Measurements from ENCODE around the gene PRKCSH.
"Not testable (repeated sequence)": the region's sequence is repeated elsewhere in the genome, so short reads cannot be mapped to it uniquely, and the experiment has no call there.

The PRKCSH gene

GRCh38 chr19:11457115-11457514 lies 21.7 kb downstream of the PRKCSH start:
- Histone ChIP-seq H3K9me3 (replicated peaks in 1 of 2; ENCODE audit: control insufficient read depth in 2 of 2, insufficient read depth in 1 of 2, low read depth in 1 of 2, low read length in 2 of 2) (no peaks in the 10 kb centered on the region), H2AK5ac (ENCODE audit: low read depth, low read length) (no peak overlapping the region), H3K14ac (ENCODE audit: low read length) (no peak overlapping the region), H3K4me2 (ENCODE audit: insufficient read depth, low read length, poor library complexity, severe bottlenecking) (no peak overlapping the region), H3K27me3 (ENCODE audit: control insufficient read depth in 3 of 3, insufficient read depth in 3 of 3, low read depth in 1 of 3, low read length in 3 of 3) (no peaks in the 10 kb centered on the region), H3K18ac (ENCODE audit: low read length) (no peak overlapping the region), H3K9ac (ENCODE audit: low read depth, low read length, poor library complexity) (no peak overlapping the region), H2BK120ac (ENCODE audit: low read depth, low read length) (no peak overlapping the region), H3K23ac (ENCODE audit: low read depth, low read length, poor library complexity) (no peak overlapping the region), H4K8ac (ENCODE audit: low read depth, low read length) (no peak overlapping the region), H2BK15ac (ENCODE audit: low read length) (no peak overlapping the region), H3K4me1 (ENCODE audit: control insufficient read depth in 2 of 2, insufficient read depth in 1 of 2, low read depth in 1 of 2, low read length in 2 of 2) (peaks cover 2 to 7% of the 10 kb centered on the region in 2 donors), H2BK12ac (ENCODE audit: low read length) (no peak overlapping the region), H4K91ac (ENCODE audit: low read depth, low read length, poor library complexity) (no peak overlapping the region), H3K36me3 (replicated peaks in 1 of 2; ENCODE audit: control insufficient read depth in 2 of 2, insufficient read depth in 2 of 2, low read length in 2 of 2) (peaks cover 0 to 81% of the 10 kb centered on the region in 2 donors), H3K79me1 (ENCODE audit: low read depth, low read length) (no peaks in the 10 kb centered on the region), H3K4ac (ENCODE audit: low read length) (no peak overlapping the region), H2BK5ac (ENCODE audit: low read length) (no peak overlapping the region), H3K4me3 (ENCODE audit: low read length in 2 of 2) (no peak overlapping the region), H2AFZ (ENCODE audit: low read length) (no peak overlapping the region), H3K27ac (replicated peaks; ENCODE audit: low read length) (no peak overlapping the region)
- DNase-seq (ENCODE audit: low spot score): no peak
- no CpG with 5 or more reads among the region's 18 CpGs for WGBS, 2 donors (ENCODE audit: extremely low coverage in 2 of 2, insufficient read length in 2 of 2, insufficient replicate concordance in 1 of 2)

- no peaks in the 10 kb centered on the region for H3K9me3 ChIP-seq (replicated peaks in 1 of 2; ENCODE audit: control insufficient read depth in 2 of 2, insufficient read depth in 1 of 2, low read depth in 1 of 2, low read length in 2 of 2)
- no peak overlapping the region for H3K4ac ChIP-seq (ENCODE audit: low read length)
- no peak overlapping the region for H4K8ac ChIP-seq (ENCODE audit: low read depth, low read length)
- peak overlapping the region; percentile 55 for H2BK120ac ChIP-seq (ENCODE audit: low read depth, low read length)
- no peak overlapping the region for H3K4me3 ChIP-seq (ENCODE audit: low read length in 2 of 2)
- H3K4me2 ChIP-seq (ENCODE audit: insufficient read depth, low read length, poor library complexity, severe bottlenecking): no peak overlapping the region
- H3K4me1 ChIP-seq (ENCODE audit: control insufficient read depth in 2 of 2, insufficient read depth in 1 of 2, low read depth in 1 of 2, low read length in 2 of 2): peaks cover 0 to 5% of the 10 kb centered on the region in 2 donors
- H3K9ac ChIP-seq (ENCODE audit: low read depth, low read length, poor library complexity): no peak overlapping the region
- no peak overlapping the region for H2AFZ ChIP-seq (ENCODE audit: low read length)
- H3K27me3 ChIP-seq (ENCODE audit: control insufficient read depth in 3 of 3, insufficient read depth in 3 of 3, low read depth in 1 of 3, low read length in 3 of 3): no peaks in the 10 kb centered on the region
- H3K36me3 ChIP-seq (replicated peaks in 1 of 2; ENCODE audit: control insufficient read depth in 2 of 2, insufficient read depth in 2 of 2, low read length in 2 of 2): peaks cover 0 to 82% of the 10 kb centered on the region in 2 donors
- H2BK15ac ChIP-seq (ENCODE audit: low read length): no peak overlapping the region
- peak overlapping the region; percentile 30 for H2BK5ac ChIP-seq (ENCODE audit: low read length)
- no peak overlapping the region for H3K14ac ChIP-seq (ENCODE audit: low read length)
- H2AK5ac ChIP-seq (ENCODE audit: low read depth, low read length): no peak overlapping the region
- peak overlapping the region; percentile 52 for H3K18ac ChIP-seq (ENCODE audit: low read length)
- H3K23ac ChIP-seq (ENCODE audit: low read depth, low read length, poor library complexity): peak overlapping the region; percentile 75
- H4K91ac ChIP-seq (ENCODE audit: low read depth, low read length, poor library complexity): no peak overlapping the region
- no peak overlapping the region for H3K27ac ChIP-seq (replicated peaks; ENCODE audit: low read length)
- no peak overlapping the region for H2BK12ac ChIP-seq (ENCODE audit: low read length)
- DNase-seq (ENCODE audit: low spot score): no peak
- no CpG with 5 or more reads among the region's 20 CpGs for WGBS, 2 donors (ENCODE audit: extremely low coverage in 2 of 2, insufficient read length in 2 of 2, insufficient replicate concordance in 1 of 2)
- no peaks in the 10 kb centered on the region for H3K79me1 ChIP-seq (ENCODE audit: low read depth, low read length)
Observed at GRCh38 chr19:11457831-11458230, 22.4 kb downstream of the PRKCSH start.

- Histone ChIP-seq H3K23ac (ENCODE audit: low read depth, low read length, poor library complexity) (peak overlapping the region; percentile 75), H3K4ac (ENCODE audit: low read length) (no peak overlapping the region), H4K8ac (ENCODE audit: low read depth, low read length) (no peak overlapping the region), H2BK5ac (ENCODE audit: low read length) (peak overlapping the region; percentile 30), H3K9ac (ENCODE audit: low read depth, low read length, poor library complexity) (peak overlapping the region; percentile 74), H2BK15ac (ENCODE audit: low read length) (no peak overlapping the region), H3K4me2 (ENCODE audit: insufficient read depth, low read length, poor library complexity, severe bottlenecking) (no peak overlapping the region), H2AFZ (ENCODE audit: low read length) (no peak overlapping the region), H3K27me3 (ENCODE audit: control insufficient read depth in 3 of 3, insufficient read depth in 3 of 3, low read depth in 1 of 3, low read length in 3 of 3) (no peaks in the 10 kb centered on the region), H2BK120ac (ENCODE audit: low read depth, low read length) (no peak overlapping the region), H3K4me3 (ENCODE audit: low read length in 2 of 2) (peak overlapping the region in 1 of 2 donors; percentile 45), H3K14ac (ENCODE audit: low read length) (peak overlapping the region; percentile 25), H3K4me1 (ENCODE audit: control insufficient read depth in 2 of 2, insufficient read depth in 1 of 2, low read depth in 1 of 2, low read length in 2 of 2) (peaks cover 0 to 2% of the 10 kb centered on the region in 2 donors), H3K18ac (ENCODE audit: low read length) (peak overlapping the region; percentile 53), H3K27ac (replicated peaks; ENCODE audit: low read length) (no peak overlapping the region), H3K9me3 (replicated peaks in 1 of 2; ENCODE audit: control insufficient read depth in 2 of 2, insufficient read depth in 1 of 2, low read depth in 1 of 2, low read length in 2 of 2) (no peaks in the 10 kb centered on the region), H2BK12ac (ENCODE audit: low read length) (no peak overlapping the region), H4K91ac (ENCODE audit: low read depth, low read length, poor library complexity) (no peak overlapping the region), H2AK5ac (ENCODE audit: low read depth, low read length) (no peak overlapping the region), H3K36me3 (replicated peaks in 1 of 2; ENCODE audit: control insufficient read depth in 2 of 2, insufficient read depth in 2 of 2, low read length in 2 of 2) (peaks cover 0 to 82% of the 10 kb centered on the region in 2 donors), H3K79me1 (ENCODE audit: low read depth, low read length) (peaks cover 3% of the 10 kb centered on the region)
- no CpG with 5 or more reads among the region's 19 CpGs for WGBS, 2 donors (ENCODE audit: extremely low coverage in 2 of 2, insufficient read length in 2 of 2, insufficient replicate concordance in 1 of 2)
- DNase-seq (ENCODE audit: low spot score): no peak
Observed at GRCh38 chr19:11458236-11458900, 22.9 kb downstream of the PRKCSH start.

GRCh38 chr19:11458912-11459311 lies 23.5 kb downstream of the PRKCSH start:
- not testable (repeated sequence) for H3K4me1 ChIP-seq (ENCODE audit: control insufficient read depth in 2 of 2, insufficient read depth in 1 of 2, low read depth in 1 of 2, low read length in 2 of 2); H2AK5ac ChIP-seq (ENCODE audit: low read depth, low read length); H3K4me2 ChIP-seq (ENCODE audit: insufficient read depth, low read length, poor library complexity, severe bottlenecking); H2BK12ac ChIP-seq (ENCODE audit: low read length); H4K8ac ChIP-seq (ENCODE audit: low read depth, low read length); H3K27ac ChIP-seq (replicated peaks; ENCODE audit: low read length); H2BK5ac ChIP-seq (ENCODE audit: low read length); H3K9ac ChIP-seq (ENCODE audit: low read depth, low read length, poor library complexity); H2BK15ac ChIP-seq (ENCODE audit: low read length); H3K4me3 ChIP-seq (ENCODE audit: low read length in 2 of 2); DNase-seq (ENCODE audit: low spot score); H3K79me1 ChIP-seq (ENCODE audit: low read depth, low read length); H3K18ac ChIP-seq (ENCODE audit: low read length); H3K27me3 ChIP-seq (ENCODE audit: control insufficient read depth in 3 of 3, insufficient read depth in 3 of 3, low read depth in 1 of 3, low read length in 3 of 3); H4K91ac ChIP-seq (ENCODE audit: low read depth, low read length, poor library complexity); H3K9me3 ChIP-seq (replicated peaks in 1 of 2; ENCODE audit: control insufficient read depth in 2 of 2, insufficient read depth in 1 of 2, low read depth in 1 of 2, low read length in 2 of 2); H3K23ac ChIP-seq (ENCODE audit: low read depth, low read length, poor library complexity); H2AFZ ChIP-seq (ENCODE audit: low read length); H2BK120ac ChIP-seq (ENCODE audit: low read depth, low read length); H3K4ac ChIP-seq (ENCODE audit: low read length); H3K14ac ChIP-seq (ENCODE audit: low read length)
- WGBS, 2 donors (ENCODE audit: extremely low coverage in 2 of 2, insufficient read length in 2 of 2, insufficient replicate concordance in 1 of 2): no CpG with 5 or more reads among the region's 11 CpGs
- H3K36me3 ChIP-seq (replicated peaks in 1 of 2; ENCODE audit: control insufficient read depth in 2 of 2, insufficient read depth in 2 of 2, low read length in 2 of 2): peaks cover 0 to 84% of the 10 kb centered on the region in 2 donors
